HFFc6 (cell line): ENCODE results near the gene FKBP7. TPM values are rescaled to one million over a fixed set of nuclear protein-coding genes. Genes with fewer than 3 reads are reported as not detected.
A peak's percentile ranks its signal among the peaks of the same experiment; 100 is the strongest.
"Not testable (repeated sequence)": the region's sequence is repeated elsewhere in the genome, so short reads cannot be mapped to it uniquely, and the experiment has no call there.

Experiments
- DNase-seq: peaks from one replicate; pipeline ENCODE4 v3.0.0-alpha.2; 2018
- H3K27ac Mint-ChIP-seq: 2 replicates; pipeline ENCODE4 v1.8.0; 2020; ENCODE audit warnings: mild to moderate bottlenecking, mixed read lengths
- H3K27me3 Mint-ChIP-seq: 2 replicates; pipeline ENCODE4 v1.8.0; 2021; ENCODE audit warnings: mild to moderate bottlenecking, moderate library complexity, mixed read lengths; ENCODE audit not compliant: insufficient read depth
- H3K36me3 Mint-ChIP-seq: 2 replicates; pipeline ENCODE4 v1.8.0; 2021; ENCODE audit warnings: low read depth, mixed read lengths
- H3K4me1 Mint-ChIP-seq: 2 replicates; pipeline ENCODE4 v1.8.0; 2020; ENCODE audit warnings: low read depth, mixed read lengths
- H3K4me3 Mint-ChIP-seq: 2 replicates; pipeline ENCODE4 v1.8.0; 2020; ENCODE audit warnings: mild to moderate bottlenecking, moderate library complexity, mixed read lengths
- H3K9me3 Mint-ChIP-seq: 2 replicates; pipeline ENCODE4 v1.8.0; 2020; ENCODE audit warnings: mild to moderate bottlenecking, mixed read lengths
- long read RNA-seq: library from polyadenylated mRNA; unstranded; transcript quantifications from one replicate; pipeline ENCODE4 v2.0.0, GENCODE V29; 2019
- total RNA-seq, 6 experiments: library from RNA; stranded (reverse); fragmentation: NEBNext Ultra II Directional; extraction: Animal tissue kit (Norgen Biotek cat#: 25700); gene quantifications; 2 replicates in 1 of 6; 3 replicates in 5 of 6; pipeline ENCODE4 v1.2.3, GENCODE V29; 2021
- TF ChIP-seq, protein P1 (sequence below): fragments of 200-600 bp; sonication (generic); IDR thresholded peaks from 2 replicates; pipeline ENCODE4 v1.5.0; 2021; ENCODE audit warnings: antibody characterized with exemption, mild to moderate bottlenecking

The FKBP7 gene, protein sequence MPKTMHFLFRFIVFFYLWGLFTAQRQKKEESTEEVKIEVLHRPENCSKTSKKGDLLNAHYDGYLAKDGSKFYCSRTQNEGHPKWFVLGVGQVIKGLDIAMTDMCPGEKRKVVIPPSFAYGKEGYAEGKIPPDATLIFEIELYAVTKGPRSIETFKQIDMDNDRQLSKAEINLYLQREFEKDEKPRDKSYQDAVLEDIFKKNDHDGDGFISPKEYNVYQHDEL
- 10 to 100 TPM; 36.3 to 51.9 (median 43.7) TPM for total RNA-seq
- long read RNA-seq, transcript FKBP7-204 (4 exons, 2,834 nt), result major isoform, 28 of 42 reads
- long read RNA-seq, partial matches to known transcripts, result 3 of 42 reads
- long read RNA-seq, other reads (novel, unspliced or antisense), result 3 of 42 reads

DNA sequence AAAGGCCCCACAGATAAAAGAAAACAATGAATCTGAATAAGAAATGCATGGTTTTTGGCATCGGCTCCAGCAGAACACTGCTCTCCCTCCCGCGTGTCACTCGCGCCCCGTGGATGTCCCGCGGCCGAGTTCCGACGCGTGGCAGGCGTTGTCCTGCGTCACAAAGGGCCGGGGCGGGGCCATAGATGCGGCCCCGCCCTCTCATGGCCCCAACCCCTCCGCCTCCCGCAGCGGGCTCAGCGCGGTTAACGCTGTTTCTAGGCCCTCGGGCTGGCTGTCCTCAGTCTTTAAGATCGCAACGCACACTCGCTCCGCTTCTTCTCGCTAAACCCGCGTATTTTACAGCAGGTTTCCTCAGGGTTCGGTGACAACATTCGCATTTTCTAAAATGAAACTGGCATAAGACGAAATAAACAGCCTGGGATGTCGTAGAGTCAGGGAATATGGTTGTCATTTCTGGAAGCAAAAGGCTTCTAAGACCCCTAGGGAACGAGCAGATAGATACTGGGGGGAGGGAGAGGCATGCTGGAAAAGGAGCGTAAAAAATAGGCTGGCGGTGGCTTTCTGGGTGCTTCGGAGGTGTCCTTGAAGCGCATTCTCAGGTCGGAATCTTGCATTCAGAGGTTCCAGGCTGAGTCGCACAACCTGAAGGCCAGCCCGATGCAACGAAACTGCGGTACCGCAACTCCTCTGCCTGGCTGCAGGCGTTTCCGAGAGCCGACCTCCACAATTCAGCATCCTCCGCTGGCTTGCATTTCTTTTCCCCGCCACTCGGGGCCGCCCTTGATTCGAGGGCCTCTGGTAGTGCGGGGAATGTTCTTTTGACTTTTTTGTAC is at the start of gene FKBP7:
Gene FKBP7 (minus strand): TSS at position 162 of the 836 bp plus-strand sequence. CDS start 101 bp downstream, at position 61.
- Mint-ChIP-seq H3K36me3 (peaks cover 10% of the 10 kb centered on the region), H3K4me3 (peak within 1 kb of the TSS; percentile 96), H3K4me1 (peaks cover 60% of the 10 kb centered on the region), H3K9me3 (no peaks in the 10 kb centered on the region), H3K27ac (peak within 1 kb of the TSS; percentile 99), H3K27me3 (peaks cover 1% of the 10 kb centered on the region; the same call in 1 of the 2 replicates)
- TF ChIP-seq, protein P1, sequence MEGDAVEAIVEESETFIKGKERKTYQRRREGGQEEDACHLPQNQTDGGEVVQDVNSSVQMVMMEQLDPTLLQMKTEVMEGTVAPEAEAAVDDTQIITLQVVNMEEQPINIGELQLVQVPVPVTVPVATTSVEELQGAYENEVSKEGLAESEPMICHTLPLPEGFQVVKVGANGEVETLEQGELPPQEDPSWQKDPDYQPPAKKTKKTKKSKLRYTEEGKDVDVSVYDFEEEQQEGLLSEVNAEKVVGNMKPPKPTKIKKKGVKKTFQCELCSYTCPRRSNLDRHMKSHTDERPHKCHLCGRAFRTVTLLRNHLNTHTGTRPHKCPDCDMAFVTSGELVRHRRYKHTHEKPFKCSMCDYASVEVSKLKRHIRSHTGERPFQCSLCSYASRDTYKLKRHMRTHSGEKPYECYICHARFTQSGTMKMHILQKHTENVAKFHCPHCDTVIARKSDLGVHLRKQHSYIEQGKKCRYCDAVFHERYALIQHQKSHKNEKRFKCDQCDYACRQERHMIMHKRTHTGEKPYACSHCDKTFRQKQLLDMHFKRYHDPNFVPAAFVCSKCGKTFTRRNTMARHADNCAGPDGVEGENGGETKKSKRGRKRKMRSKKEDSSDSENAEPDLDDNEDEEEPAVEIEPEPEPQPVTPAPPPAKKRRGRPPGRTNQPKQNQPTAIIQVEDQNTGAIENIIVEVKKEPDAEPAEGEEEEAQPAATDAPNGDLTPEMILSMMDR, result peak; percentile 80
- DNase-seq, result peak; percentile 69

DNA sequence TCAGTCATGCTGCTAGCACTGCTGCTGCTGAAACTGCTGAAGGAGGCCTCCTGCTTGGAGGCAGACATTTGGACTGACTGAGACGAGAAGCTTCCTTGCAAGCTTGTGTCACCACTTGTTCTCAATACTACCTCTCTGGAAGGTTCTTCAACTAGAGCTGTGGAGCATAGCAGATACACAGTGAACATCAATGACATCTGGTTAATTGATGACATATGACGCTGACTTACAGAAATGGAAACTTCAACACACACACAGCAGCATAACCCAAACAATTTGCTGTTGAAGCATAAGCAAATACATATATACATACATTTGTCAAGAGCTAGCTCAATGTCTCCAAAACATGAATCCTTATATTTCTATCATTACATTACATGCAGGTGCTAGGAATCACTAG is 49.2 kb upstream of the FKBP7 start:
- H3K36me3 Mint-ChIP-seq, result peaks cover 31% of the 10 kb centered on the region
- peaks cover 13% of the 10 kb centered on the region for H3K4me1 Mint-ChIP-seq
- no peak for DNase-seq
- TF ChIP-seq, protein P1, result no peak
- no peaks in the 10 kb centered on the region for H3K9me3 Mint-ChIP-seq
- H3K27ac Mint-ChIP-seq, result no peak overlapping the region
- H3K4me3 Mint-ChIP-seq, result no peak overlapping the region
- H3K27me3 Mint-ChIP-seq, result peaks cover 4% of the 10 kb centered on the region; the same call in 1 of the 2 replicates

DNA sequence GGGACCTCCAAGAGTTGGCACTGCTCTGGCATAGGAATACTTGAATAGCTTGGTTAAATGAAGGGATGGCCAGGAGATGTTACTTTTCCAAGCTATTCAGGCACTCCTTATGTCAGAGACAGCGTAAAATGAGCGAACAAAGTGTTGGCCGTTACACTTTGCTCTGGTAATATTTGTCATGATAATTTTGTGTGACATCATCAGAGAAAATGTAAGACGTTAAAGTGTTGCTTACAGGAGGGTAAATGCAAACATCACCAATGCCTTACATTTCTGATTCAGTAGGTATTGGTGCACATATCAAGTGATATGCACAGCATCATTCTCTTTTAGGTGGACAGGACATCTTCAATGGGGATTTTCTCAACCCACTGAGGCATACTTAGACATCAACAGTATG is 47.9 kb upstream of the FKBP7 start:
- H3K27ac Mint-ChIP-seq, result no peak overlapping the region
- H3K4me3 Mint-ChIP-seq, result no peak overlapping the region
- H3K4me1 Mint-ChIP-seq, result peaks cover 13% of the 10 kb centered on the region
- peaks cover 25% of the 10 kb centered on the region for H3K36me3 Mint-ChIP-seq
- no peak for DNase-seq
- H3K27me3 Mint-ChIP-seq, result peaks cover 4% of the 10 kb centered on the region; the same call in 1 of the 2 replicates
- H3K9me3 Mint-ChIP-seq, result no peaks in the 10 kb centered on the region
- TF ChIP-seq, protein P1, result no peak

DNA sequence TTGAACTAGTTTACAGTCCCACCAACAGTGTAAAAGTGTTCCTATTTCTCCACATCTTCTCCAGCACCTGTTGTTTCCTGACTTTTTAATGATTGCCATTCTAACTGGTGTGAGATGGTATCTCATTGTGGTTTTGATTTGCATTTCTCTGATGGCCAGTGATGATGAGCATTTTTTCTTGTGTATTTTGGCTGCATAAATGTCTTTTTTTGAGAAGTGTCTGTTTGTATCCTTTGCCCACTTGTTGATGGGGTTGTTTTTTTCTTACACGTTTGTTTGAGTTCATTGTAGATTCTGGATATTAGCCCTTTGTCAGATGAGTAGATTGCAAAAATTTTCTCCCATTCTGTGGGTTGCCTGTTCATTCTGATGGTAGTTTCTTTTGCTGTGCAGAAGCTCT is 47.1 kb upstream of the FKBP7 start:
- not testable (repeated sequence) for H3K4me3 Mint-ChIP-seq, H3K4me1 Mint-ChIP-seq, H3K27ac Mint-ChIP-seq, H3K9me3 Mint-ChIP-seq, H3K27me3 Mint-ChIP-seq, DNase-seq
- H3K36me3 Mint-ChIP-seq, result peaks cover 21% of the 10 kb centered on the region

DNA sequence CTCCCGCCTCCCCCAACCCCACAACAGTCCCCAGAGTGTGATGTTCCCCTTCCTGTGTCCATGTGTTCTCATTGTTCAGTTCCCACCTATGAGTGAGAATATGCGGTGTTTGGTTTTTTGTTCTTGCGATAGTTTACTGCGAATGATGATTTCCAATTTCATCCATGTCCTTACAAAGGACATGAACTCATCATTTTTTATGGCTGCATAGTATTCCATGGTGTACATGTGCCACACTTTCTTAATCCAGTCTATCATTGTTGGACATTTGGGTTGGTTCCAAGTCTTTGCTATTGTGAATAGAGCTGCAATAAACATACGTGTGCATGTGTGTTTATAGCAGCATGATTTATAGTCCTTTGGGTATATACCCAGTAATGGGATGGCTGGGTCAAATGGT is 46.6 kb upstream of the FKBP7 start:
- not testable (repeated sequence) for H3K27me3 Mint-ChIP-seq, DNase-seq, H3K27ac Mint-ChIP-seq, H3K4me3 Mint-ChIP-seq, H3K4me1 Mint-ChIP-seq, H3K9me3 Mint-ChIP-seq
- H3K36me3 Mint-ChIP-seq, result peaks cover 21% of the 10 kb centered on the region

DNA sequence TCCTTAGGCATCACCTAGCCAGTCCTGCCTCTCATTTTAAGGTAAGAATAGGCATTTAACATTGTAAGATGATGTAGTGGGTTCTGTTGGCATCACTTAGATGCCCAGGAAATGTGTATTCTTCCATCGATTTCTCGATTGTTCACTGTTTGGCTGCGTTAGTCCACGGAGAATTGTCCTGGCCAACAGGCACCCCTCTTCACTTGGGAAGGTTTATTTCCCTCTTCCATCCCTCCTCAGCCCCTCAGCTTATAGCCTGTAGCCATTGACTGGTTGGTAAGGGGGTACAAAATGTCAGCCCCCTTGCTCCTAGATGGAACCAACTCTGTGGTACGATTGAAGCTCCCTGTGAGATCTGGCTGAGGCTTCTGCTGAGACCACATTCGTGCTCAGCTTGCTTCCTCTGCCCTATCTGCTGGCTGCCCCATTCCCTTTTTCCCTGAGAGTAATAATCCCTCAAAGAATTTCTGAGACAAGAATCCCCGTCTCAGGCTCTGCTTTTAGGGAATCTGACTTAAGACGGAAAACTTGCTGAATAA is 45.3 kb upstream of the FKBP7 start:
- peaks cover 6% of the 10 kb centered on the region; the same call in 1 of the 2 replicates for H3K4me1 Mint-ChIP-seq
- TF ChIP-seq, protein P1, result no peak

More for the DNA sequence above, 45.3 kb upstream of the FKBP7 start:
- DNase-seq, result no peak
- peaks cover 4% of the 10 kb centered on the region; the same call in 1 of the 2 replicates for H3K27me3 Mint-ChIP-seq
- H3K27ac Mint-ChIP-seq, result peak overlapping the region; percentile 81; the same call in 1 of the 2 replicates
- H3K4me3 Mint-ChIP-seq, result peak overlapping the region; percentile 95
- H3K36me3 Mint-ChIP-seq, result peaks cover 21% of the 10 kb centered on the region
- H3K9me3 Mint-ChIP-seq, result no peaks in the 10 kb centered on the region
